ENCODE measurements around the gene APOL6.

- TF ChIP-seq EZH2 (IDR thresholded peaks at IDR 0.05; ENCODE audit: low read length, missing control alignments) (no peak), CTCF (conservative IDR thresholded peaks at IDR 0.05 in 1 of 2, IDR thresholded peaks at IDR 0.05 in 1 of 2; ENCODE audit: low read depth in 1 of 2, low read length in 2 of 2) (no peak)
Observed at GRCh38 chr22:35634015-35634414, 14.2 kb upstream of the APOL6 start.

Measured in fibroblast of lung (primary cell).